Measurements from ENCODE around the gene FAM240A. TPM values are rescaled to one million over a fixed set of nuclear protein-coding genes. Genes with fewer than 3 reads are reported as not detected.
A peak's percentile ranks its signal among the peaks of the same experiment; 100 is the strongest.

The FAM240A gene
- total RNA-seq, 1 donor from 2014 or later = not detected

- no peaks in the 10 kb centered on the region for H3K36me3 Mint-ChIP-seq (ENCODE audit: insufficient read depth)
- TF ChIP-seq CTCF (IDR thresholded peaks at IDR 0.05; ENCODE audit: unreplicated experiment) = no peak
Measured at GRCh38 chr3:46627078-46627477, 14.8 kb downstream of the FAM240A start.

GRCh38 chr3:46628901-46629369 is 16.6 kb downstream of the FAM240A start:
- peak overlapping the region; percentile 11 for H3K4me3 Mint-ChIP-seq (ENCODE audit: low read depth)
- peak overlapping the region; percentile 48 for H3K27ac Mint-ChIP-seq
- no peaks in the 10 kb centered on the region for H3K36me3 Mint-ChIP-seq (ENCODE audit: insufficient read depth)
- peaks cover 17% of the 10 kb centered on the region for H3K4me1 Mint-ChIP-seq (ENCODE audit: low read depth)
- no peak for DNase-seq (ENCODE audit: low spot score, unreplicated experiment)
- peaks cover 10% of the 10 kb centered on the region for H3K27me3 Mint-ChIP-seq
- no peak for TF ChIP-seq CTCF (IDR thresholded peaks at IDR 0.05; ENCODE audit: unreplicated experiment)
- H3K9me3 Mint-ChIP-seq (ENCODE audit: low read depth) = no peaks in the 10 kb centered on the region

More at GRCh38 chr3:46627078-46627477, 14.8 kb downstream of the FAM240A start:
- H3K9me3 Mint-ChIP-seq (ENCODE audit: low read depth) = no peaks in the 10 kb centered on the region
- peaks cover 14% of the 10 kb centered on the region for H3K4me1 Mint-ChIP-seq (ENCODE audit: low read depth)
- peaks cover 10% of the 10 kb centered on the region for H3K27me3 Mint-ChIP-seq
- no peak overlapping the region for H3K4me3 Mint-ChIP-seq (ENCODE audit: low read depth)
- no peak overlapping the region for H3K27ac Mint-ChIP-seq
- no peak for DNase-seq (ENCODE audit: low spot score, unreplicated experiment)

- DNase-seq (ENCODE audit: low spot score, unreplicated experiment) = peak; percentile 77
- Mint-ChIP-seq H3K4me3 (ENCODE audit: low read depth) (peak overlapping the region; percentile 19), H3K36me3 (ENCODE audit: insufficient read depth) (no peaks in the 10 kb centered on the region), H3K27me3 (peaks cover 10% of the 10 kb centered on the region), H3K4me1 (ENCODE audit: low read depth) (peaks cover 17% of the 10 kb centered on the region), H3K9me3 (ENCODE audit: low read depth) (no peaks in the 10 kb centered on the region), H3K27ac (peak overlapping the region; percentile 48)
- peak; percentile 99 for TF ChIP-seq CTCF (IDR thresholded peaks at IDR 0.05; ENCODE audit: unreplicated experiment)
Measured at GRCh38 chr3:46629551-46630517, 17.5 kb downstream of the FAM240A start.

- Mint-ChIP-seq H3K36me3 (ENCODE audit: insufficient read depth) (no peaks in the 10 kb centered on the region), H3K4me3 (ENCODE audit: low read depth) (no peak overlapping the region), H3K9me3 (ENCODE audit: low read depth) (no peaks in the 10 kb centered on the region), H3K27me3 (peaks cover 2% of the 10 kb centered on the region), H3K4me1 (ENCODE audit: low read depth) (peaks cover 9% of the 10 kb centered on the region), H3K27ac (no peak overlapping the region)
- DNase-seq (ENCODE audit: low spot score, unreplicated experiment) = no peak
- no peak for TF ChIP-seq CTCF (IDR thresholded peaks at IDR 0.05; ENCODE audit: unreplicated experiment)
Measured at GRCh38 chr3:46632792-46633191, 20.5 kb downstream of the FAM240A start.

GRCh38 chr3:46634856-46635255 is 22.5 kb downstream of the FAM240A start:
- DNase-seq (ENCODE audit: low spot score, unreplicated experiment) = no peak
- TF ChIP-seq CTCF (IDR thresholded peaks at IDR 0.05; ENCODE audit: unreplicated experiment) = no peak
- Mint-ChIP-seq H3K36me3 (ENCODE audit: insufficient read depth) (no peaks in the 10 kb centered on the region), H3K9me3 (ENCODE audit: low read depth) (peaks cover 2% of the 10 kb centered on the region), H3K27me3 (peaks cover 2% of the 10 kb centered on the region), H3K27ac (no peak overlapping the region), H3K4me3 (ENCODE audit: low read depth) (no peak overlapping the region), H3K4me1 (ENCODE audit: low read depth) (peaks cover 6% of the 10 kb centered on the region)
